Fibroblast of villous mesenchyme (primary cell): ENCODE data around the gene KDM4C. TPM values are rescaled to one million over a fixed set of nuclear protein-coding genes. Genes with fewer than 3 reads are reported as not detected.

Experiments
- DNase-seq: peaks from one replicate; pipeline ENCODE4 v3.0.0-alpha.2; 2010; ENCODE audit warnings: low read depth
- H3K4me3 ChIP-seq: 2 replicates; pipeline ENCODE4 v1.5.1; 2011; ENCODE audit warnings: low read depth, mild to moderate bottlenecking, low read length
- CTCF ChIP-seq: IDR thresholded peaks from 2 replicates; pipeline ENCODE4 v1.5.1; 2012; ENCODE audit warnings: low read depth, mild to moderate bottlenecking, low read length; ENCODE audit not compliant: insufficient read depth
- small RNA-seq: library from RNA; depleted of rRNA; stranded (forward); fragments of <200 nt; gene quantifications from one replicate; pipeline ENCODE3, GENCODE V24; 2012
- total RNA-seq: library from RNA; depleted of rRNA; stranded (reverse); fragments of >200 nt; gene quantifications from 2 replicates; pipeline ENCODE4 v1.2.3, GENCODE V29; 2012

KDM4C gene
- total RNA-seq, 1 donor = 31.1 TPM

- TF ChIP-seq CTCF = no peak
- no peak overlapping the region for H3K4me3 ChIP-seq
- DNase-seq = no peak
Measured at GRCh38 chr9:7223981-7224380, 466.2 kb downstream of the KDM4C start.

Small RNA genes lying within 50 kb of the gene (small RNA-seq; reads per million reads assigned to genes)
- gene SNRPEP2 = not detected

Other genes with a start within 250 kb of the KDM4C start
- gene GLDC, start 112.2 kb upstream of the KDM4C start, total RNA-seq = 0.32 and 0.43 TPM in 2 replicates